HG03045 (cell line): ENCODE measurements around the gene RNF152.

Source experiments
- ATAC-seq: cut with Tn5 transposase; IDR thresholded peaks from one replicate; pipeline ENCODE4 v1.9.1; 2021; ENCODE audit warnings: mild to moderate bottlenecking, moderate library complexity; ENCODE audit not compliant: unreplicated experiment

RNF152 gene

GRCh38 chr18:61855449-61856378 lies 37.1 kb downstream of the RNF152 start:
- no peak for ATAC-seq

GRCh38 chr18:61854578-61855448 lies 38.0 kb downstream of the RNF152 start:
- ATAC-seq = no peak

- ATAC-seq = no peak
Observed at GRCh38 chr18:61853855-61854254, 39.0 kb downstream of the RNF152 start.

DNA sequence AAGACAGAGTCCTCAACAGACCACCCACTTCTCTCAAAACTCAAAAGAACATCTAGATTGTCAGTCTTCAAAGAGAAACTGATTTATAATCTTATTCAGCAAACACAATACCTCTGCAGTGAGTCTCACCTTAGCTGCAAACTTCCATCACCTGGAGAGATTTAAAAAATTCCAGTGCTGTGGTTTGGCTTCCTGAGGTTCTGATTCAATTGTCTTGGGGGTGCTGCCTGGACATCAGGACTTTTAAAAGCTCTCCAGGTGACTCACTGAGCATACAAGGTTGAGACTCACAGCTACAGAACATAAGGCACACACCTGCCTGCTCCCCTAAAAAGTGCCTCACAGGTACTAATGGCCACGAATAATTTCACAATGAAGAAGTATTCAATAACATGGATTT lies 40.3 kb downstream of the RNF152 start:
- no peak for ATAC-seq

DNA sequence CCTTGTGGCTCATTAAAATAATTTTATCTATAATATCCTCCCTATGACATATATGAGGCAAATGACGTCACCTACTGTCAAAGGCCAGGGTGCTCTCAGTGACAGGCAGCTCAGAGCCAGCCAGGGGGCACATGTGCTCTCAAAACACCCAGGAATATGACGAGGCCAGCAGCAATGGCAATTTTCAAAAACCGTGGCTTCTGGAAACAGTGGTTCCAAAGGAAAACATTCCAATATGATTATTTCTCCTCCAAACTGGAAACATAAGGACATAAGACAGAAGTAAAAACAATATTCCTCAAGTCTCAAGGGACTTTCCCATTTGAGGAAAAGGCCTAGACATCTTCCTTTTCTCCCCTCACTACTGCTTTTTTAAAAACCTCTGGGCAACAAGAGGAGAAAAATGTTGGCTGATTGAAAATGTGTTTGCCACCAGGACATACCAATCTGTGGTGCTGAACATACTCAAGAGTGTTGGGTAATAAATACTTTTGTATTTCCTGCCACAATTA lies 40.8 kb downstream of the RNF152 start:
- no peak for ATAC-seq

DNA sequence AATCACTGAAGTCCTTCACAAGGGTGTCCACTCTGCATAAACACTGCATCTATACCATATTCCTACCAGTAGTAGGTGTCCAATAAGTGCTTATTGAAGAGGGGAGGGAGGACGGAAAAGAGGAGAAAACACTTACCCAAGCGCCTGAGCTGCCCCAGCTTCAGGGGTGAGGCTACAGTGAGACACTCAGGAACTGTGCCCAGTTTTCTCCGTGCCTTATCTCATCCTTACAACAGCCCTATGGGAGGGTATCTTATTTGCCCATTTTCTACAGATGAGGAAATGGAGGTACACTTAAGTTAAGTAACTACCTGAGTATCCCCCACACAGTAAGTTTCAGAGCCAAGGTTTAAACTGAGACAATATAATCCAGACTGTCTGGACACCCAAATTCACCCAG lies 41.5 kb downstream of the RNF152 start:
- ATAC-seq = no peak

DNA sequence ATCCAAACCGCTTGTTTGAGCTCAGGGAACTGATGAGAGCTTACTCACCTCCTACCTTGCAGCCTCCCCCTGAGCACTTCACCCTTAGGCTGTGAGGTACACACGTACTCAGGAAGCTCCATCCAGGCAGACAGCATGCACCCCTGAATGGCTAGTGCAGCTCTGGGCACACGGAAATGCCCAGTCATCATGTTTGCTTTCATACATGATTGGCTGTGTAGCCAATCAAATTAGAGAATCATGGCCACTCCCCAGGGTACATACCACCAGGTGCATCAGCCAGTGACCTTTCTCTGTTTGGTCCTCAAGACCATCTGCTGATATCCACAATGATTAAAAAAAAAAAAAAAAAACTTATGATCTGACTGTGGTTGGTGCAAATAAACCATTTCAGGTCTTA lies 42.1 kb downstream of the RNF152 start:
- no peak for ATAC-seq

DNA sequence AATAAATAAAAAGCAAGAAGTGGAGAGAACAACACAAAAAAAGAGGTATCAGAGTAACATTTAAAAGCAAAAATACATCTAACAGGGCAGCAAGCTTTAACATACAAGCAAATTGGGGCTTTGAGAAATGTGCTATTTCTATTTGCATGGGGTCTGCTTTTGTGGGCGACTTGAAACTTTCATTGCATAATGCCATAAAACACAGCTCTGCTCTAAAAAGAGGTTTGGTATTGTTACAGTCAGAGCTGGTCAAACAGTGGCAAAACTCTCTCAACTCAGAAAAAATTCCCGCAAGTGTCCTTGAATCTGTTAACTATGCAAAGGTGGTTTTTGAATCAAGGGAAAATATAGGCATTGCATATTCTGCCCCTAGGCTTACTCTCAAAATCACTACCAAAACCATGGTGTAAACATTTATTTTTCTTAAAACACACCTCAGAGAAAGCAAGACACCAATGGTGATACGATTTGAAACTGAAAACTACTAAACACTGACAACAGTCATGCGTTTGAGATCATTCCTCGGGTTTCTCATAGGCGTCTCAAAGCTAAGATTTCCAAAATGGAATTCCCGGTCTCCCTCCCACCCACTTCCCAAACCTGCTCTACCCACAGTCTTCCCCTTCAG lies 45.5 kb downstream of the RNF152 start:
- no peak for ATAC-seq

GRCh38 chr18:61845197-61845596 lies 47.6 kb downstream of the RNF152 start:
- ATAC-seq = no peak

- ATAC-seq = no peak
Observed at GRCh38 chr18:61844726-61845125, 48.1 kb downstream of the RNF152 start.

GRCh38 chr18:61842146-61842545 lies 50.7 kb downstream of the RNF152 start:
- no peak for ATAC-seq

DNA sequence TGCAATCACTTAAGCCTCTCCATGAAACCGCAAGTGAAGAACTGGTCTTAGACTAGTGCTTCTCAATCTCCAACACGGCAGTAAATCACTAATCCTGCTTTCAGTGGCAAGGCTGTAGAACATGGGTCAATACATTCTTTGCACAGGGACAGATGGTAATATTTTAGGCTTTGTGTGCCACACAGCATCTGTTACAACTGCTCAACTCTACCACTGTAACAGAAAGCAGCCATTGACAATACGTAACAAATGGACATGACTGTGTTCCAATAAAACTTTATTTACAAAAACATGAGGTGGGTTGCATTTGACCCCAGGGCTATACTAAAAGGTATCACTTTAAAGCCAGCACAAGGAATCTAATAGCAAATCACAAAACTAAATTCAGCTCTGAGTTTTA lies 51.1 kb downstream of the RNF152 start:
- ATAC-seq = no peak

- no peak for ATAC-seq
Observed at GRCh38 chr18:61840324-61840723, 52.5 kb downstream of the RNF152 start.

DNA sequence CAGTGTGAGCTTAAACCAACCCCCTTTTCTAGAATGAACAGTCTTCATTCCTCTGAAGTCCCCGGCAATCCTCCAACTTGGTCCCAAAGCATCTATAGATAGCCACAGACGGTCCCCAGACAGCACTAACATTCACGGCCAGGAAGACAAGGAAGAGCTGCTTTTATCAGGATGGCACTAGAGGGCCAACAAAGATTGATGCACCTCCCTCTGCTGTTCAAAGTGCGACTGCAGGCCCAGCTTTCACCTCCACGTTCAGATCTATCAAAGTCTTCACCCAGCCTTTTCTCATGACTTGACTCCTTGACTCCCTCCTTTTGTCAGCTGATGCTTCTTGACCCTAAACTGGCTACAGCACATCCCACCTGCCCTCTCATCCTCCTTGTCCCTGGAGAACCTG lies 54.3 kb downstream of the RNF152 start:
- no peak for ATAC-seq

DNA sequence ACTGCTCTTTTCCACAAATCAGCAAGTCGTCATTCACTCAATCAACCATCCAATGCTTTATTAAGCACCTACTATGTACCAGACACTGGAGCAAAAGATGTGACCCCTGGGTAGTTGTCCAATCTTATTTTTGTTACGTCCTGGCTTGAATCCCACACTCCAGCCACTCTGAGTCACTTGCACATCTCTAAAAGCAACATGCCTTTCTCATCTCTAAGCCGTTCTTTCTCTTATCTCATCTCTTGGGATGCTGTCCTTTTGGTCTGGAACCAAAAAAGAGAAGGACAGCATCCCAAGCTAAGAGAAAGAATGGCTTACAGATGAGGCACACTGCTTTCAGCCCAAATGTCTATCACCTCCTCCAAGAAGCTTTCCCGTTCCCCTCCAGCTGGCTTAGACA lies 58.8 kb downstream of the RNF152 start:
- no peak for ATAC-seq

DNA sequence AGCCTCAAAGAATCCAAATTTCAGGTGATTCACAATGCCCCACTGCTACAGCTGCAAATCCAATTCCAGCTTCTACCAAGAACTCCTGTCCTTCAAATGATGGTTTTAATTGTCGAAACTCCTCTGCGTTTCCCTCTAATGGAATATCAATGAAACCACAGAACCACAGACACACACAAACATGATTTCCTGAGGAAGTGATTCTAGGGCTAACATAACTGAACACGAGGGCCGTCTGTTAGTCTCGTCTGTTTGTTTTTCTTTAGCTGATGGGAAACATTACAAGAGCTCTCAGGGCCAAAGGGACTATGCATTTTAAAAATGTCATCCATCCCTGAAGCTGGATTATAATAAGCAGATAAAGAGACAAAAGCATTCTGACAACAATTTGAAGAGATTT lies 59.4 kb downstream of the RNF152 start:
- no peak for ATAC-seq

GRCh38 chr18:61832858-61833257 lies 59.9 kb downstream of the RNF152 start:
- ATAC-seq = no peak

GRCh38 chr18:61831071-61831470 lies 61.7 kb downstream of the RNF152 start:
- ATAC-seq = no peak

GRCh38 chr18:61829108-61829507 lies 63.7 kb downstream of the RNF152 start:
- no peak for ATAC-seq

- ATAC-seq = no peak
Observed at GRCh38 chr18:61827591-61827990, 65.2 kb downstream of the RNF152 start.

DNA sequence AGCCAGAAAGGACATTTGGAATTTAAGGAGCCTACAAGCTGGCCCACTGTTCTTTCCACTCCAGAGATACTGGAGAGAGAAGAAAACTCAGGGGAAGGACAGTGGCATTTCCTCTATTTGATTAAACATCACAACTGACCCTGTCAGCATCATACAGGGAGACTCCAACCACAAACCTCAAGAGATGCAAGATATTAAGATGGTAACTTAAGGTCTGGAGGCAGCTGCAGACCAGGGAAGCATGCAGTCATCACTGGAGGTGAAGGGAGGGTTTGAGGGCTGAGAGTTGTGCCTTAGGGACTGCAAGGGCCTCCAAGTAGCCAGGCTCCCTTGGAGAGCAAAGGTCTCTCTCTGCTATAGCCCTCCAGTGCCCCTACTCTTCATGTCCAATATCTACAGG lies 67.4 kb downstream of the RNF152 start:
- no peak for ATAC-seq
